Measurements from ENCODE around the gene ATP2B2. TPM values are rescaled to one million over a fixed set of nuclear protein-coding genes. Genes with fewer than 3 reads are reported as not detected.

ATP2B2 gene
- total and polyA plus RNA-seq, 2 of the 8 experiments (the other 6 are each of a cell fraction or from before 2014, with no cell fraction given): 0.14 to 1.2 TPM

DNA sequence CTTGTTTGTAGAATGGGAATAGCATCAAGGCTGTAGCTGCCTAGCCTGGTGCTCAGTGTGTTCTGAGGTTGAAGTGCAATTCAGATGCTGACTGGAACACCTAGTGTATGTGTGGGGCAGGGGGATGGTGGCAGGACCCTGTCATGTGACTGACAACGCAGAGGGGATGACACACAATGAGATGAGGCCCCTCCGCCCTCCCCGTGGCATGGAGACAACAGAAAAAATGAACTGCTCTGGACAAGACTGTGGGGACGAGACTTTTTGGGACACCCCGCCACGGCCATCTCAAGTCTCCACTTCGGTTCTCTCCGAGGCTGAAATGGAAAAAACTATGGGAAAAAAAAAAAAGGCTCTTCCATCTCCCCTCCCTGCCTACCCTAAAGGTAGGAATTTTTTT lies 174.1 kb downstream of the ATP2B2 start:
- no peak overlapping the region for H2BK15ac ChIP-seq (ENCODE audit: low read length)
- no peaks in the 10 kb centered on the region; the same call in 1 of the 2 replicates for H3K23me2 ChIP-seq (ENCODE audit: low read depth, low read length)
- no peak overlapping the region for H2AFZ ChIP-seq (ENCODE audit: low read length)
- no peak for DNase-seq (ENCODE audit: low read depth in 1 of 2, low spot score in 2 of 2)
- no peak overlapping the region for H3K4me2 ChIP-seq (ENCODE audit: insufficient read depth in 1 of 2, low read depth in 2 of 2, low read length in 2 of 2)
- H3K4me3 ChIP-seq (ENCODE audit: extremely low read depth in 1 of 4, insufficient read depth in 2 of 4, low read depth in 3 of 4, low read length in 4 of 4): no peak overlapping the region
- H2AK5ac ChIP-seq (ENCODE audit: low read depth, low read length): no peak overlapping the region
- H2BK20ac ChIP-seq (ENCODE audit: low read length): no peak overlapping the region
- 92% methylated on average over 8 of the region's 8 CpGs; no CpG with 5 or more reads in 1 of the 2 experiments for WGBS, 2 experiments (ENCODE audit: extremely low coverage in 1 of 2, insufficient coverage in 1 of 2, insufficient read length in 1 of 2, insufficient replicate concordance in 2 of 2, low coverage in 1 of 2, low lambda C conversion rate in 2 of 2, missing lambda C conversion rate in 1 of 2)
- H3K4ac ChIP-seq (replicated peaks; ENCODE audit: insufficient read length, low read depth, low read length): no peak overlapping the region
- no peaks in the 10 kb centered on the region for H3K79me1 ChIP-seq (ENCODE audit: low read depth, low read length)
- H3K9me3 ChIP-seq (ENCODE audit: insufficient read depth in 2 of 2, low read depth in 1 of 2, low read length in 1 of 2): no peaks in the 10 kb centered on the region
- no peak overlapping the region for H3K9ac ChIP-seq (replicated peaks in 1 of 4; ENCODE audit: extremely low read depth in 1 of 4, low read depth in 3 of 4, low read length in 3 of 4)
- no peak overlapping the region for H3K27ac ChIP-seq (ENCODE audit: low read depth, low read length)
- H3K27me3 ChIP-seq (replicated peaks in 1 of 4; ENCODE audit: control insufficient read depth in 3 of 4, extremely low read depth in 1 of 4, insufficient read depth in 3 of 4, low read length in 3 of 4): peaks cover 0 to 4% (median 1%) of the 10 kb centered on the region in 4 experiments; a peak in 3 of 7 replicates
- H3K36me3 ChIP-seq (ENCODE audit: control insufficient read depth in 2 of 4, insufficient read depth in 4 of 4, low read length in 3 of 4): no peaks in the 10 kb centered on the region
- H3K18ac ChIP-seq (ENCODE audit: extremely low read depth, low read length): no peak overlapping the region
- no peak overlapping the region for H4K91ac ChIP-seq (replicated peaks; ENCODE audit: insufficient read length, low read length)
- no peaks in the 10 kb centered on the region; a peak in 1 of 7 replicates for H3K4me1 ChIP-seq (replicated peaks in 1 of 4; ENCODE audit: control insufficient read depth in 3 of 4, insufficient read depth in 4 of 4, low read length in 3 of 4)
- no peak overlapping the region for H2BK120ac ChIP-seq (replicated peaks; ENCODE audit: low read depth, low read length)
- ChIA-PET CTCF (ENCODE audit: partially characterized antibody) (interaction anchor here (1.5 to 3.4 kb wide), 3 partner anchors 9 to 408 kb away, joined by 4 to 19 read pairs (median 11); no protein-coding TSS in a partner anchor), POLR2A (ENCODE audit: partially characterized antibody) (interaction anchor here (1.2 kb wide), 1 partner anchor 11 kb away, joined by 6 read pairs; the partner anchor contains the start of gene SEC13)
- H4K5ac ChIP-seq (ENCODE audit: insufficient read length, low read depth, low read length): no peak overlapping the region
- TF ChIP-seq JUN (IDR thresholded peaks at IDR 0.05; ENCODE audit: low read depth, low read length): no peak
- no peak for TF ChIP-seq CEBPB (IDR thresholded peaks at IDR 0.05; ENCODE audit: low read depth, low read length)
- TF ChIP-seq SP1 (IDR thresholded peaks at IDR 0.05; ENCODE audit: low read depth, low read length): no peak
- TF ChIP-seq, protein P1, sequence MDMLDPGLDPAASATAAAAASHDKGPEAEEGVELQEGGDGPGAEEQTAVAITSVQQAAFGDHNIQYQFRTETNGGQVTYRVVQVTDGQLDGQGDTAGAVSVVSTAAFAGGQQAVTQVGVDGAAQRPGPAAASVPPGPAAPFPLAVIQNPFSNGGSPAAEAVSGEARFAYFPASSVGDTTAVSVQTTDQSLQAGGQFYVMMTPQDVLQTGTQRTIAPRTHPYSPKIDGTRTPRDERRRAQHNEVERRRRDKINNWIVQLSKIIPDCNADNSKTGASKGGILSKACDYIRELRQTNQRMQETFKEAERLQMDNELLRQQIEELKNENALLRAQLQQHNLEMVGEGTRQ (IDR thresholded peaks at IDR 0.05; ENCODE audit: low read length): no peak
- peak overlapping the region; percentile 4; the same call in 1 of the 2 replicates for H4K8ac ChIP-seq (ENCODE audit: extremely low read depth, insufficient read depth, low read length)
- H3K23ac ChIP-seq (ENCODE audit: insufficient read length): no peak overlapping the region
- H2BK5ac ChIP-seq (ENCODE audit: low read depth, low read length): no peak overlapping the region
- FAIRE-seq: no peak
- no peak overlapping the region for H2BK12ac ChIP-seq (ENCODE audit: low read depth, low read length)
- H3K14ac ChIP-seq (ENCODE audit: insufficient read length): no peak overlapping the region
- H3K56ac ChIP-seq (replicated peaks; ENCODE audit: insufficient read length, low read depth, low read length): no peak overlapping the region
- no peaks in the 10 kb centered on the region for H4K20me1 ChIP-seq (replicated peaks in 1 of 2; ENCODE audit: control insufficient read depth in 1 of 2, insufficient read depth in 2 of 2, low read length in 2 of 2)
- no peaks in the 10 kb centered on the region for H3K79me2 ChIP-seq (ENCODE audit: control insufficient read depth in 1 of 2, insufficient read depth in 2 of 2, low read length in 2 of 2)

Data from H1 (cell line).